ENCODE results near the gene BANF2. TPM values are rescaled to one million over a fixed set of nuclear protein-coding genes. Genes with fewer than 3 reads are reported as not detected.

BANF2 gene
- polyA plus RNA-seq, 1 of the 3 experiments (the other 2 are of a cell fraction), result not detected

- Histone ChIP-seq H3K9me3 (no peaks in the 10 kb centered on the region), H3K27me3 (ENCODE audit: insufficient read depth) (peaks cover 4% of the 10 kb centered on the region; the same call in 1 of the 2 replicates), H2AFZ (ENCODE audit: low read depth) (no peak overlapping the region), H3K4me2 (no peak overlapping the region), H3K27ac (ENCODE audit: low read depth in 2 of 2, low read length in 1 of 2) (no peak overlapping the region), H3K4me1 (ENCODE audit: control insufficient read depth in 1 of 2, insufficient read depth in 2 of 2, low read depth in 1 of 2, low read length in 1 of 2) (no peaks in the 10 kb centered on the region), H3K79me2 (ENCODE audit: insufficient read depth) (no peaks in the 10 kb centered on the region), H3K9ac (no peak overlapping the region), H3K36me3 (replicated peaks in 1 of 2; ENCODE audit: control insufficient read depth in 1 of 2, insufficient read depth in 2 of 2, low read length in 1 of 2) (no peaks in the 10 kb centered on the region), H3K4me3 (ENCODE audit: low read depth in 2 of 2, low read length in 1 of 2) (no peak overlapping the region), H4K20me1 (ENCODE audit: insufficient read depth) (no peaks in the 10 kb centered on the region), H3K9me2 (no peaks in the 10 kb centered on the region), H3F3A (replicated peaks; ENCODE audit: insufficient read depth) (no peaks in the 10 kb centered on the region)
- 60% methylated on average over 4 of the region's 5 CpGs for WGBS (ENCODE audit: low lambda C conversion rate)
- ChIA-PET CTCF (interaction anchor here (0.6 to 1.1 kb wide), 4 partner anchors 60 to 248 kb away, joined by 3 read pairs; no protein-coding TSS in a partner anchor), POLR2A (interaction anchor here (0.6 kb wide), 1 partner anchor 103 kb away, joined by 3 read pairs; no protein-coding TSS in a partner anchor)
- TF ChIP-seq EZH2phosphoT487 (IDR thresholded peaks at IDR 0.05; ENCODE audit: borderline replicate concordance, low read depth), result no peak
- TF ChIP-seq RXRA (IDR thresholded peaks at IDR 0.05; ENCODE audit: borderline replicate concordance, low read depth), result no peak
- no peak for TF ChIP-seq NRF1 (IDR thresholded peaks at IDR 0.05; ENCODE audit: low read depth, low read length)
- TF ChIP-seq NFIC (IDR thresholded peaks at IDR 0.05; ENCODE audit: borderline replicate concordance), result no peak
- no peak for TF ChIP-seq RAD21 (IDR thresholded peaks at IDR 0.05; ENCODE audit: low read length)
- TF ChIP-seq RFX5 (IDR thresholded peaks at IDR 0.05; ENCODE audit: low read length), result no peak
- TF ChIP-seq, protein P1, sequence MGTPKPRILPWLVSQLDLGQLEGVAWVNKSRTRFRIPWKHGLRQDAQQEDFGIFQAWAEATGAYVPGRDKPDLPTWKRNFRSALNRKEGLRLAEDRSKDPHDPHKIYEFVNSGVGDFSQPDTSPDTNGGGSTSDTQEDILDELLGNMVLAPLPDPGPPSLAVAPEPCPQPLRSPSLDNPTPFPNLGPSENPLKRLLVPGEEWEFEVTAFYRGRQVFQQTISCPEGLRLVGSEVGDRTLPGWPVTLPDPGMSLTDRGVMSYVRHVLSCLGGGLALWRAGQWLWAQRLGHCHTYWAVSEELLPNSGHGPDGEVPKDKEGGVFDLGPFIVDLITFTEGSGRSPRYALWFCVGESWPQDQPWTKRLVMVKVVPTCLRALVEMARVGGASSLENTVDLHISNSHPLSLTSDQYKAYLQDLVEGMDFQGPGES (IDR thresholded peaks at IDR 0.05; ENCODE audit: low read depth, low read length), result no peak
- TF ChIP-seq GABPA (IDR thresholded peaks at IDR 0.05; ENCODE audit: low read depth), result no peak
- TF ChIP-seq MAX (IDR thresholded peaks at IDR 0.05; ENCODE audit: low read depth), result no peak
- TF ChIP-seq PBX3 (IDR thresholded peaks at IDR 0.05), result no peak
- TF ChIP-seq ELF1 (IDR thresholded peaks at IDR 0.05), result no peak
- TF ChIP-seq MXI1 (IDR thresholded peaks at IDR 0.05; ENCODE audit: low read depth, low read length), result no peak
- TF ChIP-seq FOXJ3 (CRISPR knock-in tag; IDR thresholded peaks at IDR 0.05), result no peak
- DNase-seq, result no peak
Observed at GRCh38 chr20:17785007-17785406, 85.2 kb downstream of the BANF2 start.

Other genes with a start within 250 kb of the BANF2 start
- gene BFSP1, start 168.6 kb upstream of the BANF2 start, polyA plus RNA-seq (2012; rRNA removed), result 6.7 and 7.1 TPM in 2 replicates
- 151 and 167 TPM in 2 replicates for gene DSTN, start 129.9 kb upstream of the BANF2 start, polyA plus RNA-seq (2012; rRNA removed)
- gene RRBP1, start 17.7 kb upstream of the BANF2 start, polyA plus RNA-seq (2012; rRNA removed), result 31.0 and 50.2 TPM in 2 replicates